ENCODE results near the gene DIDO1.

Gene DIDO1

GRCh38 chr20:62968378-62969178 is 42.3 kb upstream of the DIDO1 start:
- Histone ChIP-seq H3K4me3 (ENCODE audit: low read depth, low read length) (no peak overlapping the region), H3K27me3 (ENCODE audit: control insufficient read depth, insufficient read depth, low read length) (peaks cover 3% of the 10 kb centered on the region), H2AFZ (no peak overlapping the region), H3K4me2 (ENCODE audit: low read length) (no peak overlapping the region), H3K79me2 (no peaks in the 10 kb centered on the region), H3K36me3 (ENCODE audit: control insufficient read depth, insufficient read depth, low read length) (no peaks in the 10 kb centered on the region), H3K27ac (no peak overlapping the region), H3K9me3 (ENCODE audit: control insufficient read depth, low read length) (no peaks in the 10 kb centered on the region), H3K4me1 (no peaks in the 10 kb centered on the region), H3K9ac (no peak overlapping the region)
- no peak for TF ChIP-seq CTCF (IDR thresholded peaks at IDR 0.05)

- no peak overlapping the region for H3K4me2 ChIP-seq (ENCODE audit: low read length)
- H3K27me3 ChIP-seq (ENCODE audit: control insufficient read depth, insufficient read depth, low read length), result peaks cover 3% of the 10 kb centered on the region
- no peaks in the 10 kb centered on the region for H3K9me3 ChIP-seq (ENCODE audit: control insufficient read depth, low read length)
- H2AFZ ChIP-seq, result no peak overlapping the region
- H3K4me1 ChIP-seq, result no peaks in the 10 kb centered on the region
- H3K27ac ChIP-seq, result no peak overlapping the region
- no peak overlapping the region for H3K9ac ChIP-seq
- no peaks in the 10 kb centered on the region for H3K79me2 ChIP-seq
- H3K4me3 ChIP-seq (ENCODE audit: low read depth, low read length), result no peak overlapping the region
- H3K36me3 ChIP-seq (ENCODE audit: control insufficient read depth, insufficient read depth, low read length), result no peaks in the 10 kb centered on the region
- TF ChIP-seq CTCF (IDR thresholded peaks at IDR 0.05), result no peak
These were observed 41.5 kb upstream of the DIDO1 start for GRCh38 chr20:62967628-62968351.

GRCh38 chr20:62967149-62967501 is 40.8 kb upstream of the DIDO1 start:
- peaks cover 3% of the 10 kb centered on the region for H3K27me3 ChIP-seq (ENCODE audit: control insufficient read depth, insufficient read depth, low read length)
- H3K4me2 ChIP-seq (ENCODE audit: low read length), result no peak overlapping the region
- H3K9me3 ChIP-seq (ENCODE audit: control insufficient read depth, low read length), result no peaks in the 10 kb centered on the region
- H3K4me1 ChIP-seq, result no peaks in the 10 kb centered on the region
- no peak overlapping the region for H3K27ac ChIP-seq
- H3K9ac ChIP-seq, result no peak overlapping the region
- H3K36me3 ChIP-seq (ENCODE audit: control insufficient read depth, insufficient read depth, low read length), result no peaks in the 10 kb centered on the region
- no peak overlapping the region for H2AFZ ChIP-seq
- no peak overlapping the region for H3K4me3 ChIP-seq (ENCODE audit: low read depth, low read length)
- no peaks in the 10 kb centered on the region for H3K79me2 ChIP-seq
- TF ChIP-seq CTCF (IDR thresholded peaks at IDR 0.05), result no peak

- Histone ChIP-seq H3K4me2 (ENCODE audit: low read length) (no peak overlapping the region), H3K9me3 (ENCODE audit: control insufficient read depth, low read length) (no peaks in the 10 kb centered on the region), H3K4me1 (no peaks in the 10 kb centered on the region), H3K9ac (no peak overlapping the region), H2AFZ (no peak overlapping the region), H3K36me3 (ENCODE audit: control insufficient read depth, insufficient read depth, low read length) (no peaks in the 10 kb centered on the region), H3K27ac (no peak overlapping the region), H3K4me3 (ENCODE audit: low read depth, low read length) (no peak overlapping the region), H3K79me2 (no peaks in the 10 kb centered on the region), H3K27me3 (ENCODE audit: control insufficient read depth, insufficient read depth, low read length) (no peaks in the 10 kb centered on the region)
- TF ChIP-seq CTCF (IDR thresholded peaks at IDR 0.05), result no peak
These were observed 40.2 kb upstream of the DIDO1 start for GRCh38 chr20:62966212-62967148.

All from parathyroid adenoma (tissue), 2 donors.